IMR-90 (cell line): ENCODE results near the gene ARHGEF10L. TPM values are rescaled to one million over a fixed set of nuclear protein-coding genes. Genes with fewer than 3 reads are reported as not detected.
A peak's percentile ranks its signal among the peaks of the same experiment; 100 is the strongest.

ENCODE experiments used
- ATAC-seq: fragments of 200-7000 bp; cut with Tn5 transposase; 2 replicates; pipeline ENCODE4 v1.9.1; 2020; ENCODE audit warnings: low read depth, mild to moderate bottlenecking, moderate library complexity
- BruUV-seq: library from RNA; stranded (reverse); fragments of 400-500 nt; replicated peaks from 2 replicates; lab custom pipeline; 2021; lab: Mats Ljungman, UMichigan
- CTCF ChIA-PET: fragments of 300-600 bp; formaldehyde crosslinking; extraction: SDS; loops from one replicate; lab custom pipeline; 2021; ENCODE audit warnings: antibody characterized with exemption; lab: Yijun Ruan, JAX
- POLR2A ChIA-PET: fragments of 300-600 bp; sonication (Branson Sonifier 250); formaldehyde crosslinking; loops from one replicate; lab custom pipeline; 2022; ENCODE audit warnings: antibody characterized with exemption; ENCODE audit not compliant: unreplicated experiment; lab: Charles Lee
- DNase-seq: peaks from one replicate; pipeline ENCODE4 v3.0.0; 2013
- H2AFZ ChIP-seq: replicated peaks from 2 replicates; pipeline ENCODE3; 2013; ENCODE audit warnings: low read length, mild to moderate bottlenecking; ENCODE audit not compliant: poor library complexity
- H2AK5ac ChIP-seq: 2 replicates; pipeline ENCODE4 v1.6.1; 2013; ENCODE audit warnings: low read depth, low read length, inconsistent platforms
- H2AK9ac ChIP-seq: replicated peaks from 2 replicates; pipeline ENCODE3; 2013; ENCODE audit warnings: mild to moderate bottlenecking, low read depth, low read length, moderate library complexity; ENCODE audit not compliant: poor library complexity
- H2BK120ac ChIP-seq: 2 replicates; pipeline ENCODE4 v1.6.1; 2013; ENCODE audit warnings: low read depth, low read length, inconsistent platforms
- H2BK15ac ChIP-seq: 3 replicates; pipeline ENCODE4 v1.6.1; 2013; ENCODE audit warnings: low read depth, low read length, inconsistent platforms
- H2BK20ac ChIP-seq: 2 replicates; pipeline ENCODE4 v1.6.1; 2013; ENCODE audit warnings: low read depth, mild to moderate bottlenecking, inconsistent platforms, low read length, moderate library complexity
- H2BK5ac ChIP-seq: 2 replicates; pipeline ENCODE4 v1.6.1; 2013; ENCODE audit warnings: mild to moderate bottlenecking, low read depth, low read length, inconsistent platforms; ENCODE audit not compliant: poor library complexity, severe bottlenecking
- H3K14ac ChIP-seq: replicated peaks from 2 replicates; pipeline ENCODE4 v1.6.1; 2013; ENCODE audit warnings: low read depth, low read length, inconsistent platforms
- H3K18ac ChIP-seq: 2 replicates; pipeline ENCODE4 v1.6.1; 2013; ENCODE audit warnings: low read depth, low read length, control low read depth
- H3K23ac ChIP-seq: 2 replicates; pipeline ENCODE4 v1.6.1; 2013; ENCODE audit warnings: low read depth, low read length, inconsistent platforms
- H3K27ac ChIP-seq: 2 replicates; pipeline ENCODE4 v1.5.1; 2013; ENCODE audit warnings: mild to moderate bottlenecking, control low read depth, low read length; ENCODE audit not compliant: insufficient read depth
- H3K27me3 ChIP-seq: 2 replicates; pipeline ENCODE4 v1.6.1; 2013; ENCODE audit warnings: low read length; ENCODE audit not compliant: control insufficient read depth, insufficient read depth
- H3K36me3 ChIP-seq: 2 replicates; pipeline ENCODE4 v1.6.1; 2013; ENCODE audit warnings: low read length, mixed read lengths; ENCODE audit not compliant: control insufficient read depth, insufficient read depth
- H3K4ac ChIP-seq: 2 replicates; pipeline ENCODE4 v1.6.1; 2013; ENCODE audit warnings: low read depth, low read length, inconsistent platforms
- H3K4me1 ChIP-seq: 2 replicates; pipeline ENCODE4 v1.6.1; 2013; ENCODE audit warnings: low read length, mixed read lengths; ENCODE audit not compliant: control insufficient read depth, insufficient read depth
- H3K4me2 ChIP-seq: 2 replicates; pipeline ENCODE4 v1.6.1; 2013; ENCODE audit warnings: low read depth, mild to moderate bottlenecking, control low read depth, low read length, moderate library complexity
- H3K4me3 ChIP-seq: 2 replicates; pipeline ENCODE4 v1.5.1; 2013; ENCODE audit warnings: low read depth, mild to moderate bottlenecking, control low read depth, low read length, moderate library complexity; ENCODE audit not compliant: insufficient read depth
- H3K56ac ChIP-seq: 2 replicates; pipeline ENCODE4 v1.6.1; 2013; ENCODE audit warnings: low read length, inconsistent platforms; ENCODE audit not compliant: insufficient read depth; ENCODE audit errors: extremely low read depth
- H3K79me1 ChIP-seq, 2 experiments: 2 replicates each; pipeline ENCODE4 v1.6.1; 2013; ENCODE audit warnings: low read length in 2 of 2, inconsistent platforms in 1 of 2, low read depth in 1 of 2
- H3K9ac ChIP-seq: 2 replicates; pipeline ENCODE4 v1.6.1; 2013; ENCODE audit warnings: low read depth, low read length, control low read depth
- H3K9me1 ChIP-seq: 2 replicates; pipeline ENCODE4 v1.6.1; 2013; ENCODE audit warnings: low read length, inconsistent platforms; ENCODE audit not compliant: insufficient read depth
- H3K9me3 ChIP-seq: 2 replicates; pipeline ENCODE4 v1.6.1; 2013; ENCODE audit warnings: low read length; ENCODE audit not compliant: control insufficient read depth, insufficient read depth
- H4K20me1 ChIP-seq: 2 replicates; pipeline ENCODE4 v1.6.1; 2013; ENCODE audit warnings: low read length, inconsistent platforms; ENCODE audit not compliant: insufficient read depth
- H4K5ac ChIP-seq: 2 replicates; pipeline ENCODE4 v1.6.1; 2013; ENCODE audit warnings: mild to moderate bottlenecking, low read depth, low read length, control low read depth
- H4K8ac ChIP-seq, 2 experiments: 2 replicates each; pipeline ENCODE4 v1.6.1; 2013; ENCODE audit warnings: low read depth in 2 of 2, low read length in 2 of 2, control low read depth in 1 of 2, inconsistent platforms in 1 of 2
- H4K91ac ChIP-seq: 2 replicates; pipeline ENCODE4 v1.6.1; 2013; ENCODE audit warnings: low read depth, low read length, inconsistent platforms; ENCODE audit not compliant: insufficient read depth
- BHLHE40 ChIP-seq: fragments of 150-350 bp; IDR thresholded peaks from 2 replicates; pipeline ENCODE4 v1.6.1; 2016; ENCODE audit warnings: mild to moderate bottlenecking, low read depth, low read length
- CEBPB ChIP-seq: IDR thresholded peaks from 2 replicates; pipeline ENCODE4 v1.6.1; 2012; ENCODE audit warnings: low read depth, low read length, improper control_type of control experiment
- CHD1 ChIP-seq: IDR thresholded peaks from 2 replicates; pipeline ENCODE4 v1.6.1; 2012; ENCODE audit warnings: low read depth, low read length, improper control_type of control experiment
- CTCF ChIP-seq: conservative IDR thresholded peaks from 2 replicates; pipeline ENCODE4 v1.5.1; 2012; ENCODE audit warnings: mild to moderate bottlenecking, low read depth, low read length, improper control_type of control experiment
- ELK1 ChIP-seq: fragments of 150-350 bp; IDR thresholded peaks from 2 replicates; pipeline ENCODE4 v1.6.1; 2016; ENCODE audit warnings: low read depth, mild to moderate bottlenecking, low read length, moderate library complexity, borderline replicate concordance
- FOS ChIP-seq: fragments of 150-350 bp; IDR thresholded peaks from 2 replicates; pipeline ENCODE4 v1.6.1; 2016; ENCODE audit warnings: low read depth, low read length
- MAFK ChIP-seq: IDR thresholded peaks from 2 replicates; pipeline ENCODE4 v1.6.1; 2012; ENCODE audit warnings: low read depth, low read length, improper control_type of control experiment
- MAZ ChIP-seq: IDR thresholded peaks from 2 replicates; pipeline ENCODE4 v1.6.1; 2012; ENCODE audit warnings: low read depth, mild to moderate bottlenecking, low read length, improper control_type of control experiment, moderate library complexity, borderline replicate concordance
- MXI1 ChIP-seq: IDR thresholded peaks from 2 replicates; pipeline ENCODE4 v1.6.1; 2012; ENCODE audit warnings: low read depth, mild to moderate bottlenecking, low read length, moderate library complexity, borderline replicate concordance
- NFE2L2 ChIP-seq: fragments of 150-350 bp; IDR thresholded peaks from 2 replicates; pipeline ENCODE4 v1.6.1; 2016; ENCODE audit warnings: low read depth, mild to moderate bottlenecking, low read length
- POLR2A ChIP-seq: IDR thresholded peaks from 2 replicates; pipeline ENCODE4 v1.6.1; 2012; ENCODE audit warnings: mild to moderate bottlenecking, low read depth, low read length
- RAD21 ChIP-seq: IDR thresholded peaks from 2 replicates; pipeline ENCODE4 v1.6.1; 2012; ENCODE audit warnings: low read length, improper control_type of control experiment
- RCOR1 ChIP-seq: IDR thresholded peaks from 2 replicates; pipeline ENCODE4 v1.6.1; 2012; ENCODE audit warnings: mild to moderate bottlenecking, low read length, improper control_type of control experiment; ENCODE audit not compliant: insufficient replicate concordance
- RFX5 ChIP-seq: IDR thresholded peaks from 2 replicates; pipeline ENCODE4 v1.8.0; 2012; ENCODE audit warnings: low read depth, mild to moderate bottlenecking, low read length, moderate library complexity
- SMC3 ChIP-seq: fragments of 150-350 bp; IDR thresholded peaks from 2 replicates; pipeline ENCODE4 v1.6.1; 2016; ENCODE audit warnings: low read depth, mild to moderate bottlenecking, antibody characterized with exemption, low read length, moderate library complexity
- USF2 ChIP-seq: fragments of 150-350 bp; IDR thresholded peaks from 2 replicates; pipeline ENCODE4 v1.6.1; 2017; ENCODE audit warnings: mild to moderate bottlenecking, antibody characterized with exemption, low read length, low read depth
- WGBS, 2 experiments: methylation state at CpG; one replicate each; pipeline versions ENCODE4 v1.1.5 to v1.1.7; 2013; ENCODE audit warnings: missing lambda C conversion rate in 2 of 2; ENCODE audit not compliant: insufficient read length in 1 of 2; ENCODE audit errors: extremely low coverage in 2 of 2; 5-methylcytosine and 5-hydroxymethylcytosine counted together
- dilution Hi-C: fragments of 300-500 bp; cut with HindIII; formaldehyde crosslinking; loops from one replicate; pipeline ENCODE4 v1.14.3; 2018; ENCODE audit warnings: low sequenced_read_pairs; ENCODE audit not compliant: unreplicated experiment
- in situ Hi-C: fragments of 300-500 bp; cut with MboI; formaldehyde crosslinking; loops from 3 replicates; pipeline ENCODE4 v1.14.3; 2019; ENCODE audit warnings: low sequenced_read_pairs, inconsistent platforms, mixed read lengths
- intact Hi-C: fragments of 100-400 bp; cut with micrococcal nuclease; formaldehyde crosslinking; loops from 2 replicates; pipeline ENCODE4 v1.10.0; 2022
- polyA plus RNA-seq, 3 experiments: library from polyadenylated mRNA; depleted of rRNA; stranded (reverse); fragments of >200 nt; gene quantifications; 2 replicates each; pipeline ENCODE4 v1.2.3, GENCODE V29; 2012; ENCODE audit warnings: low replicate concordance in 1 of 3
- total RNA-seq: library from RNA; depleted of rRNA; stranded (reverse); fragments of >200 nt; gene quantifications from 2 replicates; pipeline ENCODE4 v1.2.3, GENCODE V29; 2012

Gene ARHGEF10L
- total and polyA plus RNA-seq, 2 of the 4 experiments (the other 2 are of a cell fraction) = 4.8 to 12.4 TPM

DNA sequence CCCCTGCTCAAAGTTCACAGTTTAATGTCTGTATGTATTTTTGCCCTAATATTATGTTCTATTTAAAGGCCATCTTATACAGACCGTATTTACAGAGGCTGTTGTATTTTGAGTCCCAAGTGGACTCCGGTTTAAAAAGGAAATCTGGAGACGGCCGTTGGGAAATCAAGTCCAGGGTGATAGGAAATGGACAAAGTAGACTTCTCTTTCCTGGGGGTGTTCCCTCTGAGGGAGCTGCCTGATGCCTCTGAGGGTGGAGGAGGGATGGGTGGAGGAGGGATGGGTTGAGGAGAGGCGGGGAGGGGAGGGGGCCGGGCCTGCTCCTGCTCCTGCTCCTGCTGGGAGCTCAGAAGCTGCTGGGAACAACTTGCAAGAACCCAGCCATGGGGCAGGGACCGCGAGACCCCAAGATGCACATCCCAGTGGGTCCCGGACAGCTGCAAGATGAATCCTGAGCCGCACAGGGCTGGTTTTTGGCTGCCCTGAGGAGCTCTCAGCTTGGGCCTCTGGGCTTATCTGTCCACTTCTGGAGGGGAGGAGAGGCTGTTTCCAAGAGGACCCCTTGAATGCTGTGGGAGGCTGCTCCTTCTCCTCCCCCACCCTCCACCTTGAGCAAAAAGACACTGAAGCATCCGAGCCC lies 203.6 kb downstream of the ARHGEF10L start:
- ATAC-seq (peak; percentile 17; the same call in 1 of the 2 replicates), DNase-seq (no peak)
- Histone ChIP-seq H4K20me1 (no peaks in the 10 kb centered on the region), H3K23ac (no peak overlapping the region), H3K18ac (no peak overlapping the region), H4K91ac (no peak overlapping the region), H4K8ac (no peak overlapping the region), H3K4me2 (no peak overlapping the region), H3K79me1 (no peaks in the 10 kb centered on the region), H3K56ac (no peak overlapping the region), H3K27ac (no peak overlapping the region), H2BK15ac (no peak overlapping the region), H2AFZ (no peak overlapping the region), H2AK9ac (no peak overlapping the region), H3K4ac (no peak overlapping the region), H3K9ac (no peak overlapping the region), H3K4me3 (no peak overlapping the region), H3K14ac (no peak overlapping the region), H3K36me3 (no peaks in the 10 kb centered on the region), H2BK120ac (no peak overlapping the region), H2BK5ac (no peak overlapping the region), H2AK5ac (no peak overlapping the region), H3K27me3 (peaks cover 23% of the 10 kb centered on the region; the same call in 1 of the 2 replicates), H3K4me1 (no peaks in the 10 kb centered on the region), H4K5ac (no peak overlapping the region), H2BK20ac (no peak overlapping the region), H3K9me3 (no peaks in the 10 kb centered on the region), H3K9me1 (no peaks in the 10 kb centered on the region)
- ChIA-PET POLR2A (no interaction called here), CTCF (no interaction called here)
- intact Hi-C loops = no loop called here
- dilution Hi-C loops = no loop called here
- BruUV-seq = no TSS peak
- TF ChIP-seq RAD21 (no peak), CEBPB (no peak), CTCF (no peak), RCOR1 (no peak), SMC3 (no peak), FOS (no peak), MAZ (no peak), POLR2A (no peak), BHLHE40 (no peak), NFE2L2 (no peak), USF2 (no peak), MXI1 (no peak), MAFK (no peak), ELK1 (no peak), CHD1 (no peak), RFX5 (no peak)
- in situ Hi-C loops = no loop called here
- 11% methylated on average over 3 of the region's 11 CpGs; no CpG with 5 or more reads in 1 of the 2 experiments for WGBS, 2 experiments
